ENCODE data around the gene CDC73.

GRCh38 chr1:193234530-193234929 lies 112.7 kb downstream of the CDC73 start:
- TF ChIP-seq ZNF274 (IDR thresholded peaks at IDR 0.05; ENCODE audit: low read depth, low read length) (no peak), YY1 (IDR thresholded peaks at IDR 0.05; ENCODE audit: extremely low read depth, insufficient replicate concordance, low read depth, low read length) (no peak), CTCF (IDR thresholded peaks at IDR 0.05 in 2 of 3, conservative IDR thresholded peaks at IDR 0.05 in 1 of 3; ENCODE audit: borderline replicate concordance in 1 of 3, insufficient read depth in 1 of 3, low read depth in 2 of 3, low read length in 2 of 3) (no peak), REST (IDR thresholded peaks at IDR 0.05; ENCODE audit: low read depth) (no peak), EZH2phosphoT487 (IDR thresholded peaks at IDR 0.05; ENCODE audit: borderline replicate concordance) (no peak), SP1 (IDR thresholded peaks at IDR 0.05; ENCODE audit: low read depth) (no peak), CEBPB (IDR thresholded peaks at IDR 0.05; ENCODE audit: low read depth) (no peak), SRF (IDR thresholded peaks at IDR 0.05; ENCODE audit: low read depth) (no peak), POLR2A (IDR thresholded peaks at IDR 0.05; ENCODE audit: borderline replicate concordance, extremely low read depth, insufficient read depth, insufficient read length) (no peak), ELF1 (IDR thresholded peaks at IDR 0.05; ENCODE audit: borderline replicate concordance, low read depth) (no peak), FOSL1 (IDR thresholded peaks at IDR 0.05; ENCODE audit: low read depth) (no peak)
- TF ChIP-seq, protein P1, sequence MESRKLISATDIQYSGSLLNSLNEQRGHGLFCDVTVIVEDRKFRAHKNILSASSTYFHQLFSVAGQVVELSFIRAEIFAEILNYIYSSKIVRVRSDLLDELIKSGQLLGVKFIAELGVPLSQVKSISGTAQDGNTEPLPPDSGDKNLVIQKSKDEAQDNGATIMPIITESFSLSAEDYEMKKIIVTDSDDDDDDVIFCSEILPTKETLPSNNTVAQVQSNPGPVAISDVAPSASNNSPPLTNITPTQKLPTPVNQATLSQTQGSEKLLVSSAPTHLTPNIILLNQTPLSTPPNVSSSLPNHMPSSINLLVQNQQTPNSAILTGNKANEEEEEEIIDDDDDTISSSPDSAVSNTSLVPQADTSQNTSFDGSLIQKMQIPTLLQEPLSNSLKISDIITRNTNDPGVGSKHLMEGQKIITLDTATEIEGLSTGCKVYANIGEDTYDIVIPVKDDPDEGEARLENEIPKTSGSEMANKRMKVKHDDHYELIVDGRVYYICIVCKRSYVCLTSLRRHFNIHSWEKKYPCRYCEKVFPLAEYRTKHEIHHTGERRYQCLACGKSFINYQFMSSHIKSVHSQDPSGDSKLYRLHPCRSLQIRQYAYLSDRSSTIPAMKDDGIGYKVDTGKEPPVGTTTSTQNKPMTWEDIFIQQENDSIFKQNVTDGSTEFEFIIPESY (IDR thresholded peaks at IDR 0.05; ENCODE audit: extremely low read depth, insufficient replicate concordance, low read length) = no peak
- TF ChIP-seq, protein P2, sequence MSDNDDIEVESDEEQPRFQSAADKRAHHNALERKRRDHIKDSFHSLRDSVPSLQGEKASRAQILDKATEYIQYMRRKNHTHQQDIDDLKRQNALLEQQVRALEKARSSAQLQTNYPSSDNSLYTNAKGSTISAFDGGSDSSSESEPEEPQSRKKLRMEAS (IDR thresholded peaks at IDR 0.05) = no peak

Data from HCT116 (cell line).